AG04450 (cell line): ENCODE results near the gene SSX2IP. TPM values are rescaled to one million over a fixed set of nuclear protein-coding genes. Genes with fewer than 3 reads are reported as not detected.
"Not testable (repeated sequence)": the region's sequence is repeated elsewhere in the genome, so short reads cannot be mapped to it uniquely, and the experiment has no call there.

Experiments
- CTCF ChIA-PET: fragments of 300-600, 350-600 bp; formaldehyde crosslinking; extraction: SDS; loops from one replicate; lab custom pipeline; 2022; ENCODE audit warnings: antibody characterized with exemption, inconsistent platforms; lab: Charles Lee
- POLR2A ChIA-PET: fragments of 350-600 bp; formaldehyde crosslinking; extraction: SDS; loops from one replicate; lab custom pipeline; 2021; ENCODE audit warnings: antibody characterized with exemption, inconsistent platforms; lab: Yijun Ruan, JAX
- DNase-seq: peaks from one replicate; pipeline ENCODE4 v3.0.0-alpha.2; 2011; ENCODE audit warnings: low read depth, low spot score
- H3K27ac ChIP-seq: one replicate; pipeline ENCODE4 v1.5.1; 2012; ENCODE audit warnings: low read depth, low read length, control low read depth
- H3K27me3 ChIP-seq: one replicate; pipeline ENCODE4 v1.6.0; 2012; ENCODE audit warnings: low read length; ENCODE audit not compliant: control insufficient read depth, insufficient read depth
- H3K4me3 ChIP-seq: 2 replicates; pipeline ENCODE4 v1.5.1; 2011; ENCODE audit warnings: mild to moderate bottlenecking, low read depth, low read length, control low read depth
- H3K9me3 ChIP-seq: 2 replicates; pipeline ENCODE4 v1.5.1; 2012; ENCODE audit warnings: low read length; ENCODE audit not compliant: control insufficient read depth, insufficient read depth
- CTCF ChIP-seq: IDR thresholded peaks from 2 replicates; pipeline ENCODE4 v1.5.1; 2011; ENCODE audit warnings: low read depth, low read length, control low read depth, inconsistent platforms
- polyA plus RNA-seq: library from polyadenylated mRNA; depleted of rRNA; stranded (reverse); fragments of >200 nt; gene quantifications from 2 replicates; pipeline ENCODE4 v1.2.3, GENCODE V29; 2011

SSX2IP gene
- polyA plus RNA-seq, 1 experiment = 31.7 TPM

- Histone ChIP-seq H3K9me3 (no peaks in the 10 kb centered on the region), H3K27ac (no peak overlapping the region), H3K4me3 (no peak overlapping the region), H3K27me3 (no peaks in the 10 kb centered on the region)
- POLR2A ChIA-PET = no interaction called here
- TF ChIP-seq CTCF = no peak
- DNase-seq = no peak
- CTCF ChIA-PET = interaction anchor here (0.6 kb wide), 1 partner anchor 502 kb away, joined by 3 read pairs; no protein-coding TSS in a partner anchor
Measured at GRCh38 chr1:84643183-84643582, 47.1 kb downstream of the SSX2IP start.

- Histone ChIP-seq H3K4me3 (no peak overlapping the region), H3K9me3 (no peaks in the 10 kb centered on the region), H3K27ac (no peak overlapping the region), H3K27me3 (no peaks in the 10 kb centered on the region)
- ChIA-PET CTCF (interaction anchor here (0.6 to 1.2 kb wide), 2 partner anchors 21 to 501 kb away, joined by 3 read pairs; no protein-coding TSS in a partner anchor), POLR2A (no interaction called here)
- no peak for DNase-seq
- no peak for TF ChIP-seq CTCF
Measured at GRCh38 chr1:84642774-84643173, 47.5 kb downstream of the SSX2IP start.

DNA sequence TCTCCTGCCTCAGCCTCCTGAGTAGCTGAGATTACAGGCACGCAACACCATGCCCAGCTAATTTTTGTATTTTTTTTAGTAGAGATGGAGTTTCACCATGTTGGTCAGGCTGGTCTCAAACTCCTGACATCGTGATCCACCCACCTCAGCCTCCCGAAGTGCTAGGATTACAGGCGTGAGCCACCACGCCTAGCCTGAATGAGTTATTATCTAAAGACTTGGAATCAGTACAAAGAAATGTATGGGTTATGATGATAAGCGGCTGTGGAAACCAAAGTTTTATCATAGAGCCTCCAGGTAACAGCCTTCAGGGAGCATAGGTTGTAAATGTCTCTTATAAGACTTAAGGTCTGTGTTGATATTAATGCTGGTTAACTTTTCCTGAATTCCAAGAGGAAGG lies 50.5 kb downstream of the SSX2IP start:
- H3K9me3 ChIP-seq, H3K4me3 ChIP-seq, H3K27ac ChIP-seq, H3K27me3 ChIP-seq, CTCF ChIA-PET, POLR2A ChIA-PET, DNase-seq: not testable (repeated sequence)

GRCh38 chr1:84635429-84635828 lies 54.8 kb downstream of the SSX2IP start:
- no peak overlapping the region for H3K4me3 ChIP-seq
- peaks cover 6% of the 10 kb centered on the region; the same call in 1 of the 2 replicates for H3K9me3 ChIP-seq
- ChIA-PET CTCF (interaction anchor here (1.5 kb wide), 1 partner anchor 14 kb away, joined by 3 read pairs; no protein-coding TSS in a partner anchor), POLR2A (no interaction called here)
- DNase-seq = no peak
- no peak for TF ChIP-seq CTCF
- H3K27me3 ChIP-seq = no peaks in the 10 kb centered on the region
- H3K27ac ChIP-seq = no peak overlapping the region

- H3K4me3 ChIP-seq = no peak overlapping the region
- CTCF ChIA-PET = interaction anchor here (1.5 kb wide), 1 partner anchor 13 kb away, joined by 3 read pairs; no protein-coding TSS in a partner anchor
- no peak for TF ChIP-seq CTCF
- no peak overlapping the region for H3K27ac ChIP-seq
- H3K27me3 ChIP-seq = no peaks in the 10 kb centered on the region
- POLR2A ChIA-PET = no interaction called here
- H3K9me3 ChIP-seq = peaks cover 6% of the 10 kb centered on the region; the same call in 1 of the 2 replicates
- no peak for DNase-seq
Measured at GRCh38 chr1:84634536-84635205, 55.6 kb downstream of the SSX2IP start.
